ENCODE results near the gene RPS26.
A peak's percentile ranks its signal among the peaks of the same experiment; 100 is the strongest.
"Not testable (repeated sequence)": the region's sequence is repeated elsewhere in the genome, so short reads cannot be mapped to it uniquely, and the experiment has no call there.

RPS26 gene

DNA sequence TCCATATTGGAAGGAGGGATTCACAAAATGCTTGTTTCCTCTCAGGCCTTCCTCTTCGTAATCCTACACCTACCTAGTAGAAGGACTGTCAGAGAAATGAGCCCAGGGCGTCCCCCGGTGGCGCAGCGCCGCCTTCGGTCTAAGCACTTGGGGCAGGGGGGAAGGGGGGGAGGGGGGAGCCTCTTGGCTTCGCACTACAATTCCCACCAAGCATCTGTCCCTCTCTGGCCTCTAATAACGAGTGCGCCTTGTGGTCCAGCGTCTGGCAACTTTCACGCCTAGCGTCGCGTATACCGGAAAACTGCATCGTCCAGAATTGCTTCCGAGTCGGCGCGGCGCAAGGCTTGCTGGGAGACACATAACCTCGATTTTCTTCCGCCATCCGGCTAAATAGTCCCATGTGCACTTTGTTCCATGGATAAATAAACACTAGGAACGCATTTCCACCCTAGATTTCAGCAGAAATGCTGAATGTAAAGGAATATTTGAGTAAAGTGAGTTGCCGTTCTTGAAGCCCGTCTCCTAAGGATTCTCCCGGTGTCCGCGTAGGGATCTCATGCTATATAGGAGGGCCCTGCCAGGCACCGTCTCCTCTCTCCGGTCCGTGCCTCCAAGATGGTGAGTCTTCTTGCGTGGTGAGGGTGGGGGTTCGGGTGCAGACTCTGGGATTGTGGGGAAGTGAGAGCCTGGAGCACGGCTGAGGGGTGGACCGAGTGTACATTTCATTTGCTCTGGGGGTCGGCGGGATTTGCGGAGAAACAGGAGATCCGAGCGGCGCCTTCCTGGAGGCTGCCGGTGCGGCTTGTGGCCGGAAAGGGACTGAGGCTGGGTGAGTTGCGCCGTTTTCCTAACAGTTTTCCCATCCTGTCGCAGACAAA lies at the start of gene RPS26:
Gene RPS26 (plus strand): TSS at position 367 of the 878 bp plus-strand sequence. CDS start 249 bp downstream, at position 616.
- DNase-seq: peak; percentile 97 to 98

DNA sequence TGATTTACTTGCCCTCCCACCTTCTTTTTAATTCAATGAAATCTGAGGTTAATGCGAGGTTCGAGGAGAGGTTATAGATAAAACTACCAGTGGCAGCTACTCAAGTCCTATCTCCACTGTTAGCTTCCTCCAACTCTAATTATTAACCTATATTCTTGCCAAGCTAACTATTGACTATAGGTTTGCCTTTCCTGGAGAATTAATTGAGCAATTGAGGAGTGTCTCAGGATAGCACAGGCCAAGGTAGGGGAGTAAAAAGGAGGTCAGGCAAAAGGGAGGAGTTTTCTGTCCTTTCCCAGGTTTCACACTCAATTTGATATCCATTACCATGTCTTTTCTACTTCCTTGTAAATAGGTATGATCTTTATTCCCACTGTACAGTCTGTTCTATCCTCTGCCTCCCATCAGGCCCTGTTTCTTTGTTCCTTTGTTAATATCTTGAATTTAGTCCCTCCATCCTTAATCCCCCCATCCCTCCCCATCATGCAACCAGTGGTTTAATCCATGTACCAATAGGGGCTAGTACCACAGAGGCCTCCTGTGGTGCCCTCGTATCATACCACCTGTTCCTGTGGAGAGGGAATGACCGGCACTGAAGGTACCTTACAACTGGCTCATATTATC lies 48.4 kb upstream of the RPS26 start:
- no peak for DNase-seq

DNA sequence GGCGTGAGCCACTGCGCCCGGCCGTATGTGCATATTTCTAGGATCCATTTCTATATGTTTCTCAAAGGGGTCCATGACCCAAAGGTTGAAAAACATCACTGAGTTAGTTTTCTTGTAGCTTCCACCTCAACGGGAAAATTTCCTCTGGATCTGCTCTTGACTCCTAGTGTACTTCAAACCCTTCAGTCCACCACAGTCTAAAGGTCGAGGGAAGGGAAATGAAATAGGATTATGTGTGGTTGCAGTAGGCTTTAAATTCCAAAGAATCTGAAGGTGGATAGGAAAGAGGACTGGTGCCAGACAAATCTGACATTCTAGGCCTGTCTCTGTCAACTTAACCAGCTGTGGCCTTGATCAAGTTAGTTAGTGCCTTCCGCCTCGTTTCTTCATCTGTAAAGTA lies 46.4 kb upstream of the RPS26 start:
- no peak for DNase-seq

DNA sequence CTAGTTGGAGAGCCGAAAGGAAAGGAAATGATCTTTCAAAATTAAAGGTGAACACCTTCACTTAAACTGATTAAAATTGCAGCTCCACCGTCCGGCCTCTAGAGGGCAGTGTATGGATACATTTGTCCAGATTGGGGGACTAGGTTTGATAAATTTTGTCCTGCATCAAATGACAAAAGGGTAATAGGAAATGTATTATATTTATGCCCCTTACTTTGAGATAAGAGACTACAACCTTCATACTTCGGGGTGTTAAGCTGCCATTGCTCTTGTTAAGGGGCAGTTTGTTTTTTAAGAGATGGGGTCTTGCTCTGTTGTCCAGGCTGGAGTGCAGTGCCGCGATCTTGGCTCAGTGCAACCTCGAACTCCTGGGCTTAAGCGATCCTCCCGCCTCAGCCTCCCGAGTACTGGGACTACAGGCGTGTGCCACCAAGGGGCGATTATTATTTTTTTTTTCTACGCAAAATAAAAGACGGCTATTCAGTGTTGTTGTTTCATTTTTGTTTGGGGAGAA lies 45.5 kb upstream of the RPS26 start:
- peak; percentile 74 to 83 for DNase-seq

DNA sequence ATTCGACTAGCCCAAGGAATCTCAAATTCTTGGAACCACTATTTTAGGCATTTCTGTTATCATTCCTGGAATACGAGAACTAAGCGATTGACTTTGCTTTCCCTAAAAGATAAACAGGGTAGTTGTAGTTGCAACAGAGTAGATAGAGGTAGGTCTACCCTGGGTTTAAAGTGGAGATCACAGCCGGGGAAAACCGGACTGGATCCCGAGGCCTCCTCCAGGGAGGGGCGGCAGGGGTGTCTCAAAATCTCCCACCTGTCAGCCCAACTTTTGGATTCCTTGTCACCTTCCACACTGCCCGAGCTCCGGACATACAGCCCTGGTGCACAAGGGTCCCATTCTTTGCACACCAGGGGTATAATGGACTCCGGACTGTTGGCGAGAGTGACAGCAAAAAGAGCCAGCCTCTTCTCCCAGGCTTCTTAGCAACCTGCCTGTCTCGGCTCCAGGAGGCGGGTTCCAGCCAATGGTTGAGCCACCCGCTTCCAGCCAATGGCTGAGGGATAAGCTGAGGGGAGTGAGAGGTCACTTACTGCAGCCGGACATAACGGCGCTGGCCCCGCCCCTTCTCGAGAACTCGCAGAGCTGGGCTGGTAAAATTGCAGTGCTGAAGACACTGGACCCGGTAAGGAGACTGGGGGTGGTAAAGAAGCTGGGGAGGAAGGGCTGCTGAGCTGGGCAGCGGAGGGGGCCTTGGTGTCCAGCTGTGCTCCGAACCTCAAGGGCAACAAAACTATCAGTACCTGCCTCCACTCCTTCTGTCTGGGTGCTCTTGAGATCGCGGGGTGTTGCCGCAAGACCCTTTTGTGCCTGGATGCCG lies 44.8 kb upstream of the RPS26 start, which contains the start of gene SUOX:
Gene SUOX (plus strand): TSS at position 562 of the 820 bp plus-strand sequence. CDS start 4,946 bp downstream, outside the sequence.
- DNase-seq: peak; percentile 48 to 84

DNA sequence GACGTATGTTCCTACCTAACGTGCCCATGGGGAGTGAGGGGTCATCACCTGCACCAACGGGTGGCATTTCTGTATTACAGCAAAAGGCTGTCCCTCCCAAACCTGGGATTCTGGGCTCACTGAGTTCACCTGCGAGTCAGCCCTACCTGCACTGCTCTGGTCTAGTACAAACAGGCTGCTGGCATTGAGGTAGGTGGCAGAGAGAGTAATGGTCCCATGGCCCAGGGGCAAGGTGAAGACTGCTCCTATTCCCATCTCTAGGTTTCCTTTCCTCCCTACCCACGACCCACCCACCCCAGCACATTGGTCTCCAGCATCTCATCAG lies 44.2 kb upstream of the RPS26 start:
- no peak for DNase-seq

DNA sequence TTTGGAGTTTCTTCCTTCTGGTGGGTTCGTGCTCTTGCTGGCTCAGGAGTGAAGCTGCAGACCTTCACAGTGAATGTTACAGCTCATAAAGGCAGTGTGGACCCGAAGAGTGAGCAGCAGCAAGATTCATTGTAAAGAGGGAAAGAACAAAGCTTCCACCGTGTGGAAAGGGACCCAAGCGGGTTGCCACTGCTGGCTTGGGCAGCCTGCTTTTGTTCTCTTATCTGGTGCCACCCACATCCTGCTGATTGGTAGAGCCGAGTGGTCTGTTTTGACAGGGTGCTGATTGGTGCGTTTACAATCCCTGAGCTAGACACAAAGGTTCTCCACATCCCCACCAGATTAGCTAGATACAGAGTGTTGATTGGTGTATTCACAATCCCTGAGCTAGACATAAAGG lies 42.2 kb upstream of the RPS26 start:
- not testable (repeated sequence) for DNase-seq

DNA sequence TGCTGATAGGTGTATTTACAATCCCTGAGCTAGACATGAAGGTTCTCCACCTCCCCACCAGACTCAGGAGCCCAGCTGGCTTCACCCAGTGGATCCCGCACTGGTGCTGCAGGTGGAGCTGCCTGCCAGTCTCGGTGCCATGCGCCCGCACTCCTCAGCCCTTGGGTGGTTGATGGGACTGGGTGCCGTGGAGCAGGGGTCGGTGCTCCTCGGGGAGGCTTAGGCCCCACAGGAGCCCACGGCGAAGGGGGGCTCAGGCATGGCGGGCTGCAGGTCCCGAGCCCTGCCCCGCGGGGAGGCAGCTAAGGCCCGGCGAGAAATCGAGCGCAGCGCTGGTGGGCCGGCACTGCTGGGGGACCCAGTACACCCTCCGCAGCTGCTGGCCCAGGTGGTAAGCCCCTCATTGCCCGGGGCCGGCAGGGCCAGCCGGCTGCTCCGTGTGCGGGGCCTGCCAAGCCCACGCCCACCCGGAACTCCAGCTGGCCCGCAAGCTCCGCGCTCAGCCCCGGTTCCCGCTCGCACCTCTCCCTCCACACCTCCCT lies 41.6 kb upstream of the RPS26 start:
- not testable (repeated sequence) for DNase-seq

DNA sequence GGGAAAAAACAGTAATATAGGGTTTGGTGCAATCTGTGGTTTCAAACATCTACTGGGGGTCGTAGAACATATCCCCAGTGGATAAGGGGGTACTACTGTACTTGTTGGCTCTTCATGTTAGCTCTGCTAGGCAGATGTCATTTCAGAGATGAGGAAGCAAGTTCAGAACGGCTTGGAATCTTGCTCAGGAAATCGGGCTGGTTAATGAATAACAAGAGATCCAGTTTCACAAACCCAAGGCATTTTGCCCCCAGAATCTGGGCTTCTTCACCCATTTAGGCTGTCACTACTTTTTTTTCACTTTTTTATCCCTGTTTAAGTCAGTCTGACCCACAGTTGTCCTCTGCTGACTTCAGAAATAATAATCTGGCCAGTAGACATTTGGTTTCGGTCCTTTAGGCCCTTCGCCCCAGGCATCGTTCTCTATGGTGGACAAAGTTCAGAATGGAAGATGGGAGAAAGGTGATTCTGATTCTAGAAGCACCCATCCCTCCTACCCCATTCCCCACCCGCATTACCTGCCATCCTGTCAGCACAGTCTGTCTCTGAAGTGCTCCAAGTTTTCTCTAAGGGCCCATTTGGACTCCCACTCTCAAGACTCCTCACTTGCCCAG lies 40.1 kb upstream of the RPS26 start:
- no peak for DNase-seq

DNA sequence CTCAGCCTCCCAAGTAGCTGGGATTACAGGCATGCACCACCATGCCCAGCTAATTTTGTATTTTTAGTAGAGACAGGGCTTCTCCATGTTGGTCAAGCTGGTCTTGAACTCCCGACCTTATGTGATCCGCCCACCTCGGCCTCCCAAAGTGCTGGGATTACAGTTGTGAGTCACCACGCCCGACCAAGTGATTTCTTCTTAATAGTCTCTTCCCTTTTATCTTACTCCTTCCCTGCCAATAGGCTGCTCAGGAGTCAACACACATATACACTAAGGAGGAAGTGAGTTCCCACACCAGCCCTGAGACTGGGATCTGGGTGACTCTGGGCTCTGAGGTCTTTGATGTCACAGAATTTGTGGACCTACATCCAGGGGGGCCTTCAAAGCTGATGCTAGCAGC lies 38.3 kb upstream of the RPS26 start:
- DNase-seq: not testable (repeated sequence)

DNA sequence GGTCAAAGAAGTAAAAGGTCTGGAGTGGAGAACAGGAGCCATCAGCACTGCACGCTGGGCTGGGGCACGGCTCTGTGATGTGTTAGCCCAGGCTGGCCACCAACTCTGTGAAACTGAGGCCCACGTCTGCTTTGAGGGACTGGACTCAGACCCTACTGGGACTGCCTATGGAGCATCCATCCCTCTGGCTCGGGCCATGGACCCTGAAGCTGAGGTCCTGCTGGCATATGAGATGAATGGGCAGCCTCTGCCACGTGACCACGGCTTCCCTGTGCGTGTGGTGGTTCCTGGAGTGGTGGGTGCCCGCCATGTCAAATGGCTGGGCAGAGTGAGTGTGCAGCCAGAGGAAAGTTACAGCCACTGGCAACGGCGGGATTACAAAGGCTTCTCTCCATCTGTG lies 37.5 kb upstream of the RPS26 start:
- no peak for DNase-seq

DNA sequence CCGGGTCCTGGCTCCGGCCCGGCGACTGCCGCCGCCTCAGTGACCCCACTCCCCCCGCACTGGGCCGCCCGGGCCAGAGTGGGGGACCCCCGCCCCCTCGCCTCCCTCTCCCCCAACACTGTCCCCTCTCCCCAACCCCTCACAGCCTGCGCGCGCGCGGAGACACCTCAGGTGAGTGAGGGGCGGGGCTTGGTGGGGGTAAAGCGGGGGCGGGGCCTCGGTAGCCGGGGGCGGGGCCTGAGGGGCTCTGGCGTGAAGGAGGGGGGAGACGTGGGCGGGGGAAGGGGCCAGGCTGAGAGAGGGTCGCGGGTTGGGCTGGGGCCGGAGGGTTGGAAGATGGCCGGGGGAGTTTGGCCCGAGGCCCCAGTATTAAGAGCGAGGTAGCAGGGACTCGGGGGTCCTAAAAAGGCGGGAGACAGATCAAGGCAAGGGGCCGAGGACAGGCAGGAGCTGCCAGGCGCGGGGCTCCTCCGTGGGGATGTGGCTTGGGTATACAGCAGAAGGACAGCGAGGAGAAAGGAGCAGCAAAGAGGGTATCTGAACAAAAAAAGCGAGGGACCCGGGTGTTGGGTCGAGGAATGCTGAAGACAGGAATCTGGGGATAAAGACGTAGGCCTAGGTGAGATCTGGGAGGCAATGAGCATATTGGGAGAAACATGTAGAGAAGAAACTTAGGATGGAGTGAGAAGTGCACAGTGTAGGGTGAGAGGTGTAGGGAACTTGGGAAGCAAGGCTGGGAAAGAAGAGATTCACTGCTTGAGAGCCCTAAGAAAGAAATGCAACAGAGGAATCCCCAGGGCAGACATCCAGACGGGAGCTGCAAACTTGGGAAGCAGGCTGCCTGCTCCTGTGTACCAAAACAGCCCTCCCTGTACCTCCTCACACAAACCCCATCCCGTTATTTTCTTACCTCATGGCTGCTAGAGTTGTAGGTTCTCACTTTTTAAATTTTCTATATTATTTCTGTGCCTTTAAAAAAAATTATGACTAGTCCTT lies 33.9 kb upstream of the RPS26 start:
- DNase-seq: peak; percentile 48 to 72

DNA sequence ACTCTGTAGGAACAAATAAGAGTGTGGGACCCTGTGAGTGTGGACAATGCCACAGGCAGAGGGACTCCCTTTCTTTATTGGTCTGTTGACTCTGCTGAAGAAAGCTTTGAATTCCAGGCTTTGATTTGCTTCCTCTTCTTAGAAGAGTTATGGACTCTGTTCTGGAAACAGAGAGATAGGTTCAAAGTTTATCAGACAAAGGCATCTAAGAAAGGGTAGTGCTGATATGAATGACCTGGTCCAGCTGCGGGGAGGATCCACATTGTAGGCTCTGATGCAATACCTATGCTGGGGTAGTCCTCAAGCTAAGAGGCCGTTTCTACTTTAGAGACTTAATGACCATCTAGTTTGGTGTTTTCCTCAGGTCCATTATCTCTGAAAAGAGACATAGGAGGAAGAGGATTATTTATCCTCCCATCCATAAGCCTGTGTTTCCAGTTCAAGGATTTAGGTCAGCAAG lies 31.6 kb upstream of the RPS26 start:
- DNase-seq: no peak

DNA sequence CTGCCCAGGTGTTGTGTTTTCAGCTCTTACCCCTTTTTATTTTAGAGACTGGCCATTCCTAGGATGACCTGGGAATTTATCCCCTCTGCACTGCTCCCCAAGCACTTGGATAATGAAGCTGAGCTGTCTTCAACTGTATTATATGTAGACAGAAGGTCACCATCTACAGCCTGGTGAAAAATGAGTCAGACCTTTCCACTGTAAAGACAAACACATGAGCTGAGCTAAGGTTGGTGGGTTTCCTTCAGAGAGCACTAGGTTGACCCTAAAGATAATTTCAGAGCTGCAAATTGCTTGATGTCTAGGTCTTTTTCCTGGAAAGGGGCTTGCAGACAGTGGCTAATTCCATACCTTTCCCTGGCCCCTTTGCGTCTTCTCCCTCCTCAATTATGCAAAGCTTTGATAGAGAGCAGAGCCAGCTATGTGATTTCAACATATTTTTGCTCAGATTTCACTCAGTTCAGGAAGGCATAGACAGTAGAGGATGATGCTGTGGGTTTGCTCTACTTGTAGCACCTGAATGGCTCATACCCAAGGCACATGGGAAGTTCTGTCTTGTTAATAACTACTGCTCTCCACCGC lies 30.1 kb upstream of the RPS26 start:
- DNase-seq: no peak

DNA sequence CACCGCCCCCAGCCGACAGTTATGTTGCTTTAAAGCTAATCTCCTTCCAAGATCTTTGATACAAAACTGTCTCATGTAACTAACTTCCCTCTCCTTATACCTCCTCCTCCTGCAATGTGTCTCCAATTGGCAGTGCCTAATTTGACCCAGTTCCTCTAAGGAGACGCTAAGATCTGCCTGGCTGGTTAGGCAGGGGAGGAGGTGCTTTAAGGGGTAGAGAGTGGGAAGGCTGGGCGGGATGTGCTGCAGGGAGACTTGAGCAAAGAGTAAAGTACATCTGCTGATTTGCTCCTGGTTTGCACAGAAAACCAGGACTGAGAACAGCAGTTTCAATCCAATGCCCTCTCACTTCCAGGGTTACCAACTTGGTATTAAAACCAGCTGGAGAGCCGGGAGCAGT lies 28.2 kb upstream of the RPS26 start:
- no peak for DNase-seq

DNA sequence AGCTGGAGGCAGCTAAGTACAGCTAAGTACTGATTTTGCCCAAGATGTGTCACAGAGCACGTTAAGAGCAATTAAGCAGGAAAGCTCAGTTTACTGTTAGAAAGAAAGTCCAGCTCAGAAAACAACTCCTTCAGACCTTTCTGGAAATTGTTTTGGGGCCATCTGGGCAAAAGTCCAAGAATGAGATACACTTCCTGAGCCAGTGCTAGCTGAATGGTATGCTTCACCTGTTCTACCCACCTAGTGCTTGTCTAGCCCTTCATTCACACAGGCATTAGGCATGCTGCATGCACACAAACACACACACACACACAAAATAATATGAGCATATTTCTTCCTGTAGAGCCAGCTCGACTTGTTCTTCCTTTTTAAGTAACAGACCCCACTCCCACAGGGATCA lies 27.5 kb upstream of the RPS26 start:
- no peak for DNase-seq

DNA sequence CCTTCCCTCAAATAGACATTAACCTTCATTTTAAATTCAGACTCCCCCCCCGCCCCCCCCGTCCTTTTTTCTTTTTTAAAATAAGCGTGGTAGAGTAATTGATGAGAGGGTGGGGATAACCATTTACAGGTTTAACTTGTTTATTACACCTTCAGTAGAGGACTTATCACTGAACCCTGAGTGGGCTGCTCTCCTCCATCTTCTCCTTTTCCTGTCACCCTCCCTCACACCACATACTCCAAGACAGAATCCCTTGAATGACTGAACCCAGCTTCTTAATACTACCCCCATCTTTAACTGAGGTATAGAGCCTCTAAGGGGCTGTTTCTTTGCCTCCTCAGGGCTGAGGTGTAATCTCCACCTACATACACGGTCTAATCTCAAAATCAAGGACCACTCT lies 24.5 kb upstream of the RPS26 start:
- DNase-seq: no peak

DNA sequence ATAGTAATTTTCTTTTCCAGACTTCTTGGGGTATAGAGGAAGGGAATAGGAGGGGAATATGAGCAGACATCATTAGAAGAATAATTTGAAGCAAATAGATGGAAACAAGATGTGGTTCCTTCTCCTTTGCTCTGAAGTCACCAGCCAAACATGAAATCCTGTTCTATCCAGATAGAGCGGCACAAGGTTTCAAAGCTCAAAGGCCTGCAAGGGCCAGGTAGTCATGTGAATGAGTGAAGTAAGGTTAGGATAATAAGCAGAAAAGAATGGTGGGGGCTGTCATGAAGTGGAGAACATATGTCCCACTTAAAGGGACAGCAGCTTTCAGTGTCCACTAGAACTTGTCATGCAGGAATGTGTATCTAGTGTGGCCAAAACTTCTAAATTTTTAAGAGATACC lies 23.4 kb upstream of the RPS26 start:
- DNase-seq: no peak

DNA sequence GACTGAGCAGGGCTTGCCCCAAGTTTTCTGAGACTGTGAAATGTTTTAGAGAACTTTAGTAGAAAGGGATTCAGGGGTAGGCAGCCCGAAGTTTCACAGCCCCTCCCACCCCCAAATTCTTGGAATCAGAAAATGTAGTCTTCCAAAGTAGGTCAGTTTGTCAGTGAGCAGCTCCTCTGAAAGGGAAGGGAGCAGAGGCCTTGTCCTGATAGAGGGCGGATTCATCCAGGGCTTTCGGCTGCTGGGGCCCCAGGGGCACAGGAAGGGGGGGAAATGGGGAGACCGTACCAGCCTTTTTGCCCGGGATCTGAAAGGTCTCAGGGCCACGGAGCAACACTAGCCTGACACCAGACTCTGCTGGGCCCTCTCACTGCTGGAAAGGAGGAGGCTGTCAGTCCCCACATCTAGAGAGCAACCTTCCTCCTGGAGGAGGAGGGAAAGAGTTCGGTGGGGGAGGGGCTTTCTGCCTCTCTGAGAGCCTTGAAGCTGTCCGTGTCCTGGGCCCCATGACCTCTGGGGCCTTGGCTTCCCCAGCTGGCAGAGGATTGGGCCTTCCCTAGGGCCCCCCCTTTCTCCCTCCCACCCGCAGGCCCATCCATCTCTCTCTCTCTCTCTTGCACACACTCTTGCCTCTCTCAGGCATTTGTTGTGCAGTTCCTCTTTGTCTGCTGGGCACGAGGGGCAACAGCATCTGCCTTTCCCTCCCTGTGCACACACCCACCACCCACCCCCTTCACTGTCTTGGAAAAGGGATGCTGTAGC lies 21.1 kb upstream of the RPS26 start, which contains the start of gene IKZF4:
Gene IKZF4 (plus strand): TSS at position 621 of the 762 bp plus-strand sequence. CDS start 451 bp downstream, outside the sequence.
- DNase-seq: peak in 1 of 2 donors; percentile 21
